ENCODE results near the gene CEMIP.

Gene CEMIP

DNA sequence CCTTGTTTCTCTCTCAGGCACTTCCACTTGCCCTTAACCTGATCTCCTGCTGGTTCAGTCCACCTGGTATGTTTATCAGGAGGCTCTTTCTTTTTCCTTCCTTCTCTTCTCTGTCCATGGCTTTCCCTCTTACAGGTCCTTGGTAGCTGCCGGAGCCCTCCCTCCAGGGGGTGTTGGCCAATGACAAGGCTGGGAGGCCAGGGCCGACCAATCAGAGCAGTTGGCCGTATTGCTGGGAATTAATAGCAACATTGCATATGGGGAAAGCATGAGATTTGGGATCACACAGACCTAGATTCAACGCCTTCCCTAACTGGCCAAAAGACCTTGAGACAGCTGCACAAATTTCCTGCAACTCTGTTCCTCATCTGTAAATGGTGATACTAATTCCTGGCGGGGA is 62.4 kb downstream of the CEMIP start:
- no peaks in the 10 kb centered on the region for H3K36me3 ChIP-seq
- H3K4me3 ChIP-seq (ENCODE audit: low read depth, low read length): no peak overlapping the region
- H3K9me3 ChIP-seq: no peaks in the 10 kb centered on the region
- TF ChIP-seq, protein P1, sequence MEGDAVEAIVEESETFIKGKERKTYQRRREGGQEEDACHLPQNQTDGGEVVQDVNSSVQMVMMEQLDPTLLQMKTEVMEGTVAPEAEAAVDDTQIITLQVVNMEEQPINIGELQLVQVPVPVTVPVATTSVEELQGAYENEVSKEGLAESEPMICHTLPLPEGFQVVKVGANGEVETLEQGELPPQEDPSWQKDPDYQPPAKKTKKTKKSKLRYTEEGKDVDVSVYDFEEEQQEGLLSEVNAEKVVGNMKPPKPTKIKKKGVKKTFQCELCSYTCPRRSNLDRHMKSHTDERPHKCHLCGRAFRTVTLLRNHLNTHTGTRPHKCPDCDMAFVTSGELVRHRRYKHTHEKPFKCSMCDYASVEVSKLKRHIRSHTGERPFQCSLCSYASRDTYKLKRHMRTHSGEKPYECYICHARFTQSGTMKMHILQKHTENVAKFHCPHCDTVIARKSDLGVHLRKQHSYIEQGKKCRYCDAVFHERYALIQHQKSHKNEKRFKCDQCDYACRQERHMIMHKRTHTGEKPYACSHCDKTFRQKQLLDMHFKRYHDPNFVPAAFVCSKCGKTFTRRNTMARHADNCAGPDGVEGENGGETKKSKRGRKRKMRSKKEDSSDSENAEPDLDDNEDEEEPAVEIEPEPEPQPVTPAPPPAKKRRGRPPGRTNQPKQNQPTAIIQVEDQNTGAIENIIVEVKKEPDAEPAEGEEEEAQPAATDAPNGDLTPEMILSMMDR (IDR thresholded peaks at IDR 0.05; ENCODE audit: low read depth, low read length): no peak
- no peaks in the 10 kb centered on the region for H3K27me3 ChIP-seq
- no peak for DNase-seq
- H3K4me1 ChIP-seq: peaks cover 4% of the 10 kb centered on the region; the same call in 1 of the 2 replicates

DNA sequence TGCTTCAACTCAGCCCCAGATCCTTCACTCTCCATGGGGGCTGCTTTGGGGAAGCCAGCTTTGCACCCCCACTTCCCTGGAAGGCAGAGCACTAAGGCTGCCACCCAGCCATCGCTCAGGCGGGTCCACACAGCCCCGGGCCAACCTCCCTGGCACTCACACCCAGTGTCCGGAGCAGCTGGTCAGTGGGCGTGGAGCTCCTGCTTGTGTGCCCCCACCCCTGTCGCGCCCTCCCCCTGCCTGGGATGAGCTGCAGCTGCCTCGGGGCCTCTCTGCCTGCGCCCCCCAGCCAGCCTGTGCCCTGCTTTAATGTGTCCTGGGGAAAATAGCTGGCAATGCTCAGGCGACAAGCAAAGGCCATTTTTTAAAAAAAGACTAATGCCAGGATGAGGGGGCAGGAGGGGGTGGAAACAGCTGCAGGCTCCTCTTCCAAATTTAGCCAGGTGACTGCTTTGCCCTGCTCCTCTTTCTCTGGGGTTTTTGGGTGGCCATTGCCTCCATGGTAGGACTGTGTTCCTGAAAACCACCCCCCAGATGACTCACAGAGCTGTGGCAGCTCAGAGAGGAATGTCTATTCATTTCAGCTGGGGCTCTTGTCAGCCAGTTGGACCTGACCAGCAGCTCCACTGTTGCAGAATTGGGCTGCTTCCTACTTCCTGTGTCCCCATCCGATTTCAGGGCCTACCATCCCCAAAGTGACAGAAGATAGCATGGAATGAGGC is 65.0 kb downstream of the CEMIP start:
- H3K4me1 ChIP-seq: no peaks in the 10 kb centered on the region
- no peaks in the 10 kb centered on the region for H3K9me3 ChIP-seq
- H3K4me3 ChIP-seq (ENCODE audit: low read depth, low read length): no peak overlapping the region
- H3K36me3 ChIP-seq: no peaks in the 10 kb centered on the region
- TF ChIP-seq, protein P1 (IDR thresholded peaks at IDR 0.05; ENCODE audit: low read depth, low read length): no peak
- no peak for DNase-seq
- no peaks in the 10 kb centered on the region for H3K27me3 ChIP-seq

DNA sequence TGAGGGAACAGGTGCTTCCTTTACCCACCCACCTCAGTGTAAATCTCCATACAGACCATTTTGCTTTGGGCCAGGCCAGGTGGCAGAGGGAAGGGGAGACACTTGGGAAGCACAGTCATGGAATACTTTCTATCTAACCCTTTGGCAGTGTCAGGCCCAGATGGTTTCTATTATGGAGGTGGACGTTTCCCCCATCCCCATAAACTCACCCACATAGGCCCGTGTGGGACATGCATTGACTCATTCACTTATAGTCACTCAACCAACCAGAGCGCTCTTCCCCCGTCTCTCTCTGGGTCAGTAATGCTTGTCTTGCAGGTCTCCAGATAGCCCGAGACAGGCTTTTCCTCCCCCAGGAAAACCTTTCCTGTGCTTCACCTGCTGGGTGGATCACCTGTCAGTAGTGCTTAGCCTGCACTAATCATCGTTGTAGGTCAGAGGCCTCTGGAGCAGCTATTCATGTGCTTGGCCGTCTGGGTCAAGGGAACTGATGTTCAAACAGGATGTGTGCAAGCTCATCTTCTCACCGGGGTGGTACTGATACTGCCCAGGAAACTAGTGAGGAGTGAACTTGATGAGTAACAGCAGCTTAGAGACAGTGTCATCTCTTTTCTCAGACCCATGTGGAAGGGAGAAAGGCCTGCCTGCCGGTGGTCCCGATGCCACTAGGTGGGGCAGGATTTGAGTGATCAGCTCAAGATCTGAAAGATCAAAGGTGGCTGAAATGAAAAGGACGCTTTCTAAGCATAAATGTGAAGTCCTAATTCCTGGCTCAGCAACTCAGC is 67.1 kb downstream of the CEMIP start:
- no peak overlapping the region for H3K4me3 ChIP-seq (ENCODE audit: low read depth, low read length)
- no peaks in the 10 kb centered on the region for H3K36me3 ChIP-seq
- DNase-seq: no peak
- H3K4me1 ChIP-seq: no peaks in the 10 kb centered on the region
- no peaks in the 10 kb centered on the region for H3K9me3 ChIP-seq
- TF ChIP-seq, protein P1 (IDR thresholded peaks at IDR 0.05; ENCODE audit: low read depth, low read length): no peak
- H3K27me3 ChIP-seq: no peaks in the 10 kb centered on the region

DNA sequence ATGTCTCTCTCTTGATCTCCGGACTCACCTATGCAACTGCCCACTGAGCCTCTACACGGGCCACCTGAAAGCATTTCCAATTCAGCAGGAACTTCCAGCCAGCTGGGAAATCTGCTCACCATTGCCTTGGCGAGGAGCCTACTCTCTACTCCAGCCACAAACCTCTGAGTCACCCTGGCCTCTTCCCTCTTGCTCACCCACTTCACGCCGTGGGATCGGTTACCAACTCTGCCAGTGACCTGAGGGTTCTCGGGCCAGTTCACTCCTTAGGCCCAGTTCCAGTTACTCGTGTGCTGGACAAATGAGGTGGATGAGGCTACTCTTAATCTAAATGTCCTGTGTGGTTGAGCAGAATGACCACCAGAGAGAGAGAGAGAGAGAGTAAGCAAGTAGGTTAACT is 70.1 kb downstream of the CEMIP start:
- no peak overlapping the region for H3K4me3 ChIP-seq (ENCODE audit: low read depth, low read length)
- no peaks in the 10 kb centered on the region for H3K9me3 ChIP-seq
- H3K36me3 ChIP-seq: no peaks in the 10 kb centered on the region
- TF ChIP-seq, protein P1 (IDR thresholded peaks at IDR 0.05; ENCODE audit: low read depth, low read length): no peak
- no peak for DNase-seq
- no peaks in the 10 kb centered on the region for H3K27me3 ChIP-seq
- no peaks in the 10 kb centered on the region for H3K4me1 ChIP-seq

DNA sequence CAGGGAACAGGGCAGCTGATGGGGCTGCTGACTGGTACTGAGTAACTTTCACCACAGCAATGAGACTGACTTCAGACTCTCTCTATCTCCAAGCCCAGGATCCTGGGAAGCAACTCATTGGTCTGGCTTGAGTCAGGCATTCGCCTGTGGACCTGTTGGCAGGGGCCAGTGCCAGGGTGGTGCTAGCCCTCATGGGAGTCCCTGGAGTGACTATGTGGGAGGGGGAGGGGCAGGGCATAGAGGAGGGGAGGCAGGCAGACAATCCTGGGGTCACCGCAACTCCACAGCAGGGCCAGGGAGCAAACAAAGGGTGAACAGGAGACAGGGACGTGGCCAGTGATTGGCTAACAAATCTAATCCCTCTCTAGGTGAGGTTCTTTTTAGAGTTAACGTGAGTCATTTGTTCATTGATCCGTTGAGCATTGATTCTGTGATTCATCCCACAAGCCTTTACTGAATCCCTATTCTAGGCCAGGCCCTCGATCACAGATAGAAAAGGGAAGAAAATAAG is 71.8 kb downstream of the CEMIP start:
- H3K36me3 ChIP-seq: no peaks in the 10 kb centered on the region
- DNase-seq: no peak
- H3K4me1 ChIP-seq: no peaks in the 10 kb centered on the region
- H3K27me3 ChIP-seq: no peaks in the 10 kb centered on the region
- no peak overlapping the region for H3K4me3 ChIP-seq (ENCODE audit: low read depth, low read length)
- no peaks in the 10 kb centered on the region for H3K9me3 ChIP-seq
- TF ChIP-seq, protein P1 (IDR thresholded peaks at IDR 0.05; ENCODE audit: low read depth, low read length): no peak

DNA sequence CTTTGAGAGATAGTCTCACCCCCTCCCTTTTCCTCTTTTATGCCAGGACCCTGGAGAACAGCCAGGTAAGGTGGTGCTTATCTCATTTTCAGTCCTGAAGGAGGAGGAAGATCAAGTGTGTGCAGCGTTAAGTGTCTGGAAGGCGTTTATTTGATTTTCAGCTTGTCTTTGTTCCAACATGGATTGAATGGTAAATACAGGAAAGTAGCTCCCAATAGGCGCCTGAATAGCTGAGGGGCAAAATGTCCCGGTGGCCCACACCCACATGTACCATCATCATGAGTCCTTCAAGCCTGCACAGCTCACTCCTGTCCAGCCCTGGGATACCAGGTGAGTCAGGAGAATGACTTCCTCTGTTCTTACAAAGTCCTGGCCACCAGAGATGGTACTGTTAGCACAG is 73.5 kb downstream of the CEMIP start:
- TF ChIP-seq, protein P1 (IDR thresholded peaks at IDR 0.05; ENCODE audit: low read depth, low read length): no peak
- no peaks in the 10 kb centered on the region for H3K4me1 ChIP-seq
- no peak for DNase-seq

More for the DNA sequence above, 73.5 kb downstream of the CEMIP start:
- Histone ChIP-seq H3K4me3 (ENCODE audit: low read depth, low read length) (no peak overlapping the region), H3K36me3 (no peaks in the 10 kb centered on the region), H3K27me3 (no peaks in the 10 kb centered on the region; the same call in 1 of the 2 replicates), H3K9me3 (no peaks in the 10 kb centered on the region)
